ENCODE measurements around the gene ARHGAP10.

Gene ARHGAP10

DNA sequence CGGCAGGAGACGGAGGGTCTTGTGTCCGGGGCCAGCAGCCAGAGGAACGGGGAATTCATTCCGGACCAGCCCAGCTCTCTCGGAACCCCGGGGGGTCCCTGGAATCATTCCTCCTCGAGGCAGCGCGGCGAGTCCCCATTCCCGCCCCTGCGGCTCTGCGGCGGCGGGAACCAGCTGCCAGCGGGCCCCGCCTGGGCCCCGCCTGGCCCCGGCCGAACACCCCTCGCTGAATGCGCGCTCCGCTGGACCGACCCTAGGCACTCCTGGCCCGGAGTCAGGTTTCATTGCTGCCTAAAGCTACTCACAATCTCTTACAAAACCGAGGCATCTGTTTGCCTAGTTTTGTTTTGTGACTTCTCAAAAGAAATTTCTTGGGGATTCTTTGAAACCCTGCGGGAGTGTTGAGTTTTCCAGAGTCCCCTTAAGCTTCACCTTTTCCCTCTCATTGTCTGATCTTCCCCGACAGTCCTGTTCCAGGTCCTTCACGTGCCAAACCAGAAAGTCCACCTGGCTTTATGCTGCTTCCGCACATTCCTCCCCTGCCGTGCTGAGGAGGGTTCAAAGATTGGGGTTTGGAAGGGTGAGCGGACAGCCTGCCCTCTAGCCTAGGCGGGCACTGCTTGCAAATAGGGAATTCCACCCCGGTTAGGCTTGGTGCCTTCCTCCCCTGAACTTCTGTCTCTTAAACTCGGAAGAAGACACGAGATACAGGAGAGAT, 789 bp downstream of the ARHGAP10 start:
- DNase-seq = no peak

DNA sequence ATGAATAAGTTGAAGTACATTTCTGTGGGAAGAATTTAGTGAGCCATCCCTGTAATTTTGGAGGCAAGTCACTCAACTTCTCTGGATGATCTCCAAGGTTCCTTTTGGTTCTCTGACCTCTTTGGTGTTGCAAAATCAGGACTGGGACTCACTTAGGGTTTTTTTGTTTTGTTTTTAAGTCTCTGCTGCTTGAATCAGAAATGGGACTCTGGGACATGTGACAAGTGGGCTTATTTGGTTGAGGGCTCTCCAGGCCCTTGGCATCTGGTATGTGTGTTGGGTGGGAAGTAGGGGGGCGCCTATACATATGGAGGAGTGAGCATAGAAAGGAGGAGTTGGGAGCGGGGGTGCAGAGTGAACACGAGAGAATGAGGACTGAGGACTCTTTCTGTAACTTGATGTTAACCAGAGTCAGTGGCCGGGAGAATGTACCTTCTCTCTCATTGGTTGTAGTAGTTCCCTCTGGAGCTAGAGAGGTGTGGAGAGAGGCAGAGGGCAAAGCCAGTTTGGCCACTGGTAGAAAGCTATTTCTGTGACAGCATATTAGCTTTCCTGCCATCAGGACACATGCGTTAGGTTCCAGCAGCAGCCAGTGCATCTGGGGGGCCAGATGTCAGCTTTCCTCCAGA, 1.9 kb downstream of the ARHGAP10 start:
- no peak for DNase-seq

- no peak for DNase-seq
Measured at GRCh38 chr4:147734496-147734895, 2.6 kb downstream of the ARHGAP10 start.

DNA sequence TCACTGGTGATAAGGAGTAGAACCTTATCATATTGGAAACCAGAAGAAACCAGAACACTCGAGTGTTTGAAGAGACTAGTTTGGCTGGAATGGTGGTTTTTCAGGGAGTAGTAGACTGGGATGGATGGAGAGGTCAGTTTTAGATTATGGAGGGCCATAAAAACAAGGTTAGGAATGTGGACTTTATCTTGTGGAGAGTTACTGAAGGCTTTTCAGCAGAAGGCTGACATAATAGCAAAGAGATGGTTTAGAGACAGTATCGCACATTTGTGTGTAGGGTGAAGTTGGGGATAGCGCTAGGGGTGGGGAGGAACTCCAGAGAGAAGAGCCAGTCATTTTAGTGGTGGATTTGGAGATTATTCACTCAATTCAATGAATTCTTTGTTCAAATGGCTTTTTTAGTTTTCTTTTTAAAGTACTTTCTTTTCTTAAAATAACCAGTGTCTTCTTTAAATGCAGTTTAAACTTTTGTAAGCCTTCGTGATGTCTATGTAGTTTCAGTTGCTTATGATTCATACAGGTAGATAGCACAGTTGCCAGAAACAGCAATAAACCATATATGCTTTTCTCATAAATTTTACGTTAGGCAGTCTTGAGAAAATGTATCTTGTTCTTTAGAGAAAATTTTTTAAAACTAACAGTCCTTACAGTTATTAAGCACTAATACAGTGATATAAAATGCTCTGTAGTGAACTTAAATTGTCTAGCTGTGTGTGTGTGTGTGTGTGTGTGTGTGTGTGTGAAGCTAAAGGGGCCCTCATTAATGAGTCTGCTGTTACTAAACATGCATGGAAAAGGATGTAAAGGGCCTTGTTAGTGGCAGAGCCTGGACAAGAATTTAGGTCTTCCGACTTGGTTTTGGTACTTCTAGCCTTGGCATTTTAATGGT, 3.8 kb downstream of the ARHGAP10 start:
- DNase-seq = no peak

DNA sequence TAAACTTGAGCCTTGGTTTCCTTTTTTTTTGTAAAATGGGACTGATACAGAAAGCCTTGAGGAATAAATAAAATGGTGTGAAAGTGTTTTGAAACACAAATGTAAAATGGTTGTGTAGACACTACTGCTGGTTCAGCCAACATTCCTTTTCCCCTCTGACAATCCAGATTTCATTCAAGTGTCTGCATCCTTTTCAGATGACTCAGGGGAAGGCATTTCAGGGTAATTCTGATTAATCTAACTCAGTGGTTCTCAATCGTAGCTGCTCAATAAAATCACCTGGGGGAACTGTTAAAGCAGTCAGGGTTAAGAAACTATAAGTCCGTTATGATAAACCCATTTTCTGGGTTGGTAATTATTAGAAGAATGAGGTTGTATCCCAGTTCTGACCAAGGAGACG, 4.6 kb downstream of the ARHGAP10 start:
- DNase-seq = no peak

DNA sequence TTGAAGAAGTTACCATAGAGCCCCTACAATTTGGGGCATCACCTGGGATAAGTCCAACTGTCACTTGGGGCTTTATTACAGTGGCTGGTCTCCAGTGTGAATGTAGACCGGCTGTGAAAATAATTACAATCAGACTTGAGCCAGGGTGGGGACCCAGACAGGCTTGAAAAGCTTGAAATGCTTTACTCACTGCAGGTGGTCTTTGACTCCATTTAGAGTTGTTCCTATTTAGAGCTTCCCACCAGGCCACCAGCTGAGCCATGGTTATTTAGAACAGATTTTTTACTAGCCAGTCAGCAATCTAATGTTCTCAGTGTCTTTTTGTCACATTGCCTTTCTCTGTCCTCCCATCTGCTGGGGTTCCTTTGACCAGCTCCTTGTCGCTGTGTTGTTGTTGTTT, 5.7 kb downstream of the ARHGAP10 start:
- no peak for DNase-seq

DNA sequence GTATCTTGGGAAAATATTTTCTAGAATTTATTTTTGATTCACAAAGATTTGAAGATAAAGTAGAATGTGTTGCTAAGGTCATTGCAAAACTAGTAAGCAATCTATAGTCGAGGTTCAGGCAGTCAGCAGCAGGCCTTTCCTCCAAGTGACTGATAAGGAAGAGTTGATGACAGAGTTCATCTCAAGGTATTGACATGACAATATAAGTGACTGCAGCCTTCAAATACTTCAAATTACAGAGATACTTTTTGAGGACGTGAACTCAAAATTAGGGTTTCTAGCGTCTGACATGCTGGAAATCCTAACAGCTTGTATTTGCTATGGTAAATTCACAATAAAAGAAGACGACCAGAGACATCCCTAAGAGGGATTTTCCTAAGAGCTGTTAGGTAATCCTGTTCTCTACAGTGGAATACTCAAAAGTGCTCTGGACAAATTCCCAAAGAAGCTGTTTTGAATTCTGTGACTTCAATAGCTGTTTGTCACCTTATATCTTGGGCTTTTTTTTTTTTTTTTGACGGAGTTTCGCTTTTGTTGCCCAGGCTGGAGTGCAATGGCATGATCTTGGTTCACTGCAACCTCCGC, 7.4 kb downstream of the ARHGAP10 start:
- DNase-seq = no peak

DNA sequence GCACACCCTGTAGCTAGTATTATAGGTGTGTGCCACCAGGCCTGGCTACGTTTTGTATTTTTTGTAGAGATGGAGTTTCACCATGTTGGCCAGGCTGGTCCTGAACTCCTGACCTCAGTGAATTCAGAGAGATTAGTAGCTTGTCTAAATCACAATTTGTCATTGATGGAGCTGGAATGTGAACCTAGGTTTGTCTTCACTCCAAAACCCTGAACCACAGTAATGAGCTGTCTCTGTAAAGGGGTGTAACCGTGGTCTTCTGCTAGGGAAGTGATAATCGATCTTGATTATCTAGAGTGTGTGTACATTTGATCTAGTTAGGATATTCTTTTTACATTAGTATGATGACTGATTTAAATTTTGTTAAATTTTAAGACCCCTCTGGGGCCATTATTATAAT, 8.3 kb downstream of the ARHGAP10 start:
- DNase-seq = no peak

DNA sequence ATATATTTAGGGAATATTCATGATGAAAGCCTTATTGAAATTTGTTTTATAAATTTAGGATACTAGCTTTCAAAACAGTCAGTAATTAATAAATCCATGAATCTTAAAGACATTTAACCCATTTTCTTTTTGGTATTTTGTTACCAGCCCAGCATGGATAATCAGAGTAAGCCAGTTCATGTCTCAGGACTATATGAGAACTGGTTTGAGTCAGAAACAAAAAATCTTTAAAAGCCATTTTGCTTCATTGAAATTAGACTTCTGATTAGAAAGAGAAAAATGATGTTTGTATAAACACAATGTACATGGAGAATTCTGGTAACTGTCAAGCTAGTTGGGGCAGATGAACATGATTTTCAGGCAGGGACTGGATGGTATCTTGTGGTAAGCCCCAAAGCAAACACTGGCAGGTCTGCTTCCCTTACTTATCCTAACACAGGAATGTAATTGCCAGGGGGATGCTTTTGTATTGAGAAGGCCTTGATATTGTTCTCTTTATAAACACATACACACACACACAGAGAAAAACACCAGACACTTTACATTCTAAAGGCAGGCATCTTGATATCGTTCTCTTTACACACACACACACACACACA, 9.4 kb downstream of the ARHGAP10 start:
- no peak for DNase-seq

DNA sequence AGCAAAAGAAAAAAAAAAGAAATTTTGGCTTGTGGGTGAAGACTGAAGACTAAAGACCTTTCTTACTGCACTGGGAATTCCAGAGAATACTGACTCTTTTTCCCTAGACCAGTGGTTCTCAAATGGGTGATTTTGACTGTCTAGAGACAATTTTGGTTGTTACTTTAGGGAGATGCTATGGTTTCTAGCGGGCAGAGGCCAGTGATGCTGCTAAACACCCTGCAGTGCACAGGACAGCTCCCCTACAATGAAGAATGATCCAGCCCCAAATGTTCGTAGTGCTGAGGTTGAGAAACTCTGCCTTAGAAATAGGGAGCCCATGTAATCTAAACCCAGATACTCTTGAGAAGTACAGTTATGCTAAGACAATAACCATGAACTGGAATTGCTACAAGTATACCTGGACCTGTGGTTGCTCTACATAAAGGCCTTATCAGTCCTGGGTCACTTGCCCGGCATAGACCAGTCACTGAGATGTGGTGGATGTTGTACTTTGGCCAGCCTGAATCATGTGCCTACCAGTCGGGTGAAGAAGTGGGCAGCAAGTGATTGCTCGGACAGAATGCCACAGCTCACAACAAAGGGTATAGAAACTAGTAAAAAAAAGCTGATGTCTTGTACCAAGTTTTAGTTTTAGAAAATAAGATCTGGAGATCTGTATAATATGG, 16.0 kb downstream of the ARHGAP10 start:
- DNase-seq = no peak

DNA sequence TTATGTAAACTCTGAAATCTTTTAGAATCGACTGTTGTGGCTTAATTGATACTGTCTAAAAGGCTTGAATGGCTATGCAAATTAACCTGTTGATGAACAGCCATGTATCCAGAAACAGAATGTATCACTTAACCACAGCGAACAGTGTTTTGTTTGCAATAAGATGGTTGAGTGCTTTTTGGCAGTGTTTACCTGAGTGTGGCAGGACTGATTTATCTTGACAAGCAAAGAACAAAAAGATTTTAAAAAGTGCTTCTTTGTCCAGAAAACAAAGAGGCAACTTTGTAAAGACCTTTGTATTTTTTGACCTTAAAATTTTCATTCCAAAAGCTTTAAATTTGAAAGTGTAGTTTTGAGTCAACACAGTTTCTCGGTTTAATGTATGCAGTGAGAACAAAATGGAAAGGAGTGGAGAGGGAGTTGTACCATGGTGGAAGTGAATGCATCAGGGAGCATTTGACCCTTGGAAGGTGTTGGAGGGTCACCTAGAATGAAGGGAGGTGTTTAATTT, 18.0 kb downstream of the ARHGAP10 start:
- DNase-seq = no peak

DNA sequence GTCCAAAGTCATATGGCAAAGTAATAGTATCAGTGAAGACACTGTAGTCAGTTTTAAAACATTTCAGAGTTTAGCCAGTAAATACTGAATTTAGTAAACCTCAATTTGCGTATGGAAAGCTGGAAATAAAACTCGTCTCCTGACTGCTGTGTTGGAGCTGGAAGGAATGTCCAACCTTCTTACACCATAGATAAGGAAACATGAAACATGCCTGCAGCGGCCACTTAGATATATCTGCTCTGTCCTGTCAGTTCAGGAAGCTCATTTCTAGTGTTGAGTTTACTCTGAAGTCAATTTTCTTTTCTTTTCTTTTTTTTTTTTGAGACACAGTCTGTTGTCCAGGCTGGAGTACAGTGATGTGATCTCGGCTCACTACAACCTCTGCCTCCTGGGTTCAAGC, 21.2 kb downstream of the ARHGAP10 start:
- no peak for DNase-seq

- DNase-seq = no peak
Measured at GRCh38 chr4:147754037-147754445, 22.2 kb downstream of the ARHGAP10 start.

GRCh38 chr4:147755561-147756295, 23.8 kb downstream of the ARHGAP10 start:
- no peak for DNase-seq

GRCh38 chr4:147756417-147756816, 24.5 kb downstream of the ARHGAP10 start:
- no peak for DNase-seq

GRCh38 chr4:147760176-147760575, 28.3 kb downstream of the ARHGAP10 start:
- no peak for DNase-seq

- DNase-seq = no peak
Measured at GRCh38 chr4:147760695-147761094, 28.8 kb downstream of the ARHGAP10 start.

DNA sequence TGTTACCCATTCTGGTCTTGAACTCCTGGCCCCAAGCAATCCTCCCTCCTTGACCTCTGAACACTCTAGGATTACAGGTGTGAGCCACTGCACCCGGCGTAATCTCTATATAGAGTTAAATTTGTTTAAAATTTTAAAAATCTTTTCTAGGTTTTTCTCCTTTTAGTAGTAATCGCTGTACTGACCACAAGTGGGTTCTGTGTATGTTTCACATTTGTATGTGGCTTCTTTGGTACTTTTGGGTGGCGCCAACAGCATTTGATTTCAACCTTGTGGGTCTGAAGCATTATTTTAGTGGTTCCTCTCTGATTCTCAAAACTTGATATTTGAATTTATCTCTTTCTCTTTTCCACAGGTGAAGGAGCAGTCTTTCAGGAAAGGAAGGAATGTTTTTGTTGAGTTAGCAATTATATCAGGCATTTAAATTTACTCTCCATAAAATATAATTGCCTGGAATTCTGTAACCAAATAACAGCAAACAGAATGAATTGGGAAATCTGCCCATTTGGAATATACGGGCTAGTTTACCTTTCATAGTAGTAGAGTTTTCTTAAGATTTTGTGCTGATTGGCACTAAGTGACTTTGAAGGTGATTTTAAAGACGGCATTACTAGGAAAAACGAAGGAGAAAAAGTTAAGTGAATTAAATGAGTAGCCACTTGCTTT, 29.5 kb downstream of the ARHGAP10 start:
- DNase-seq = no peak

GRCh38 chr4:147764337-147764736, 32.4 kb downstream of the ARHGAP10 start:
- DNase-seq = no peak

DNA sequence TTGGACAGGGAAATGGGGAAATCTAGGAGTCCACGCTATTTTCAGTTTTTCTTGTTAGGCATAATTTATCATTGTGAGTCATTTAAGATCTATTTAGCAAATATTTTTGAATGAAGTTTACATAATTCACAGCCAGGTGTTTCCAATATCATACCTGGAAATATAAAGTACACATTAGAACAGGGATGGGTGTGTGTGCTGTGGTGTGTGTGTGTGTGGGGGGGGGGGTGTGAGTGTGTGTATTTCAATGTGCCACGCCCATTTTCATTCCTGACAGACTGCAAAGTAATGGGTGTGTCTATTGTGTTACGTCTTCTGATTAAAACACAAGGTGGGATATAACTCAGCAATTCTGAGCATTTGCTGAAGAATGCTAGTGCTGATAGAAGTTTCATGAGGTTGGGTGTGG, 33.2 kb downstream of the ARHGAP10 start:
- DNase-seq = no peak

GRCh38 chr4:147768113-147768512, 36.2 kb downstream of the ARHGAP10 start:
- DNase-seq = no peak
